Activated T-helper 2 cell treated with anti-CD3 and anti-CD28 coated beads, Interferon-gamma antibody, Interleukin-2, Interleukin-4, amounts not matched to agents 10 μg/mL and 5 μg/mL and 100 μg/mL, durations not matched to agents 14 hours and 24 hours and 36 hours (primary cell): ENCODE data around the gene CNTN1. TPM values are rescaled to one million over a fixed set of nuclear protein-coding genes. Genes with fewer than 3 reads are reported as not detected.

Experiments used
- DNase-seq: peaks from one replicate; pipeline ENCODE4 v3.0.0; 2021; ENCODE audit warnings: low spot score
- H3K27ac Mint-ChIP-seq: one replicate; pipeline ENCODE4 v1.8.0; 2021; ENCODE audit warnings: mixed read lengths
- H3K27me3 Mint-ChIP-seq: one replicate; pipeline ENCODE4 v1.8.0; 2021; ENCODE audit warnings: low read depth, mixed read lengths
- H3K36me3 Mint-ChIP-seq: one replicate; pipeline ENCODE4 v1.8.0; 2021; ENCODE audit warnings: low read depth, mixed read lengths
- H3K4me1 Mint-ChIP-seq: one replicate; pipeline ENCODE4 v1.8.0; 2021; ENCODE audit warnings: low read depth, mixed read lengths
- H3K4me3 Mint-ChIP-seq: one replicate; pipeline ENCODE4 v1.8.0; 2021; ENCODE audit warnings: low read depth, mild to moderate bottlenecking, moderate library complexity, mixed read lengths
- H3K9me3 Mint-ChIP-seq: one replicate; pipeline ENCODE4 v1.8.0; 2021; ENCODE audit warnings: mixed read lengths
- intact Hi-C: fragments of 100-400 bp; cut with micrococcal nuclease; formaldehyde crosslinking; loops from one replicate; pipeline ENCODE4 v1.15.1; 2023
- total RNA-seq: library from RNA; stranded (reverse); gene quantifications from 2 replicates; pipeline ENCODE4 v1.2.3, GENCODE V29; 2022

The CNTN1 gene
- total RNA-seq, 1 donor from 2014 or later, result not detected

- H3K4me3 Mint-ChIP-seq, result no peak overlapping the region
- no peaks in the 10 kb centered on the region for H3K36me3 Mint-ChIP-seq
- H3K9me3 Mint-ChIP-seq, result no peaks in the 10 kb centered on the region
- intact Hi-C loops, result no loop called here
- DNase-seq, result no peak
- no peak overlapping the region for H3K27ac Mint-ChIP-seq
- no peaks in the 10 kb centered on the region for H3K27me3 Mint-ChIP-seq
- no peaks in the 10 kb centered on the region for H3K4me1 Mint-ChIP-seq
Observed at GRCh38 chr12:40749863-40750262, 57.6 kb downstream of the CNTN1 start.

- no peak overlapping the region for H3K27ac Mint-ChIP-seq
- no peaks in the 10 kb centered on the region for H3K27me3 Mint-ChIP-seq
- no peak for DNase-seq
- H3K36me3 Mint-ChIP-seq, result no peaks in the 10 kb centered on the region
- intact Hi-C loops, result no loop called here
- H3K4me1 Mint-ChIP-seq, result no peaks in the 10 kb centered on the region
- no peak overlapping the region for H3K4me3 Mint-ChIP-seq
- no peaks in the 10 kb centered on the region for H3K9me3 Mint-ChIP-seq
Observed at GRCh38 chr12:40752011-40752410, 59.8 kb downstream of the CNTN1 start.

DNA sequence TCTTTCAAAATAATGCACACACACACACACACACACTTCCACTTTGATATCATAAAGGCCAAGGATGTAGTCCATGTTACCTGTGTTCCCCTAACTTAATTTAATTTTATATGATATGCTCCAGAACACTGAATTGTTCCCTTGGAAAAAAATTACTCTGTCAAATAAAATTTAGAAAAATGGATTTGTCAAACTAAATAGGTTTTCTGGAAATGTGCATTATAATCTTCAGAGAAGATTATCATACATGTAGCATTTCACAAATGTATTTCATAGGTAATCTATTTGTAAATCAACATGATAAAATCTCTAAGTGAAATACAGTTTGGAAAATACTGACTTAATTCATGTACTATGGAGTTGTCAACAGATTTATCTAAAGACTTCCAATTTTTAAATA, 68.6 kb downstream of the CNTN1 start:
- Mint-ChIP-seq H3K4me1 (no peaks in the 10 kb centered on the region), H3K27me3 (no peaks in the 10 kb centered on the region), H3K36me3 (no peaks in the 10 kb centered on the region), H3K9me3 (no peaks in the 10 kb centered on the region), H3K4me3 (no peak overlapping the region), H3K27ac (no peak overlapping the region)
- DNase-seq, result no peak
- intact Hi-C loops, result no loop called here

GRCh38 chr12:40762072-40762471, 69.8 kb downstream of the CNTN1 start:
- intact Hi-C loops, result no loop called here
- Mint-ChIP-seq H3K27me3 (no peaks in the 10 kb centered on the region), H3K4me1 (no peaks in the 10 kb centered on the region), H3K27ac (no peak overlapping the region), H3K4me3 (no peak overlapping the region), H3K9me3 (peaks cover 4% of the 10 kb centered on the region), H3K36me3 (no peaks in the 10 kb centered on the region)
- DNase-seq, result no peak

DNA sequence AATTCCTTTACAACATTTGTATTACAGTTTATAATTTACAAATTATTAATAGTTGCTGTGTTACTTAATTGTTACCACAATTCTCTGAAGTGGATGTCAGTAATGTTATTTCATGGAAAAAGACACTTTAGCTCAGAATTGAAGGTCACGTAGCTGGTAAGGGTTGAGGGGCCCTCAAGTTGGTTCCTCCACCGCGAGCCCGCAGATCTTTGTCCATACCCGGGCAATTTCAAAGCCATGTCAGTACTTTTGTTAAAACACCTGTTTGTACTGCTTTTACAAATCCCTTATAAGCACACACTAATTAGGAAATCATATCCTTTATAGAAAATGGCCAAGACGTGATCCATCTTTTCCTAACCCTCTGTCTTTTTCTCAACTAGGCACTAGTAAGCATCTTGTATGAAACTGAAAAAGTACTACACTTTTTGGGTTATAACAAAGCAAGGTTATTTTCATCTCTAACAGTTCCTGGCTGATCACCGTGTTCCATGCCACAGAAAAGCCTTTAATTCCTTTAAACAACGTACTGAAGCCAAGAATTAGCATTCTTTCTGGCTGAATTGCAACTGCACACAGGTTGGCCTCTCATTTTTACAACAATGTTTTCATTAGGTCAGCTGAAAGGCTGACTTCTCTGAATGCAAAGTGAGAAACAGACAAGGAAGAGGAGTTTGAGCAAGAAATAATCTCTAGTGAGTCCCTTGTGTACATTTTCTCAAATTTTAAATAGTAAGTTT, 76.1 kb downstream of the CNTN1 start:
- Mint-ChIP-seq H3K9me3 (peaks cover 4% of the 10 kb centered on the region), H3K27ac (no peak overlapping the region), H3K36me3 (no peaks in the 10 kb centered on the region), H3K4me3 (no peak overlapping the region), H3K27me3 (no peaks in the 10 kb centered on the region), H3K4me1 (no peaks in the 10 kb centered on the region)
- intact Hi-C loops, result no loop called here
- no peak for DNase-seq

GRCh38 chr12:40769846-40770245, 77.6 kb downstream of the CNTN1 start:
- intact Hi-C loops, result no loop called here
- Mint-ChIP-seq H3K4me3 (no peak overlapping the region), H3K9me3 (peaks cover 4% of the 10 kb centered on the region), H3K4me1 (no peaks in the 10 kb centered on the region), H3K27me3 (no peaks in the 10 kb centered on the region), H3K27ac (no peak overlapping the region), H3K36me3 (no peaks in the 10 kb centered on the region)
- DNase-seq, result no peak

- H3K36me3 Mint-ChIP-seq, result no peaks in the 10 kb centered on the region
- H3K27ac Mint-ChIP-seq, result no peak overlapping the region
- H3K27me3 Mint-ChIP-seq, result no peaks in the 10 kb centered on the region
- no peak for DNase-seq
- peaks cover 4% of the 10 kb centered on the region for H3K9me3 Mint-ChIP-seq
- no peak overlapping the region for H3K4me3 Mint-ChIP-seq
- intact Hi-C loops, result no loop called here
- H3K4me1 Mint-ChIP-seq, result no peaks in the 10 kb centered on the region
Observed at GRCh38 chr12:40770781-40771180, 78.5 kb downstream of the CNTN1 start.

- Mint-ChIP-seq H3K4me3 (no peak overlapping the region), H3K9me3 (no peaks in the 10 kb centered on the region), H3K27ac (no peak overlapping the region), H3K4me1 (no peaks in the 10 kb centered on the region), H3K36me3 (no peaks in the 10 kb centered on the region), H3K27me3 (no peaks in the 10 kb centered on the region)
- DNase-seq, result no peak
- intact Hi-C loops, result no loop called here
Observed at GRCh38 chr12:40775661-40776060, 83.4 kb downstream of the CNTN1 start.

DNA sequence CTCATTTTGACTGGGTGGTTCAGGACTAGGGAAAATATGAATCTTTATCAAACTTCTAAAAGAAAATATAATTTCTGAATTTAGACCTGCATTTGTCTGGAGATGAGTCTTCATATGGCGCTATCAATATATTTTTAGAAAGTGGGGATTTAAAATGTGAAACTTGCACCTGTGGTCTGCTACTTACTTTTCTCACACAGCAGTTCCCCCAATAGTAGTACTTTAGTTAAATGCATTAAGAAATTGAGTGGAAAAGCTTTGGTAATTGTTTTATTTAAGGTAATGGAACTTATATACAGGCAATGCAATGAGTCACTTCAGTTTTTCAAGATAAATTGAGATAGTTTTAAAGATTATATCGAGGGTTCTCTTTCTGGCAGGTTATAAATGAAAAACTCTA, 91.9 kb downstream of the CNTN1 start:
- DNase-seq, result no peak
- no peak overlapping the region for H3K4me3 Mint-ChIP-seq
- intact Hi-C loops, result no loop called here
- no peaks in the 10 kb centered on the region for H3K36me3 Mint-ChIP-seq
- peaks cover 11% of the 10 kb centered on the region for H3K9me3 Mint-ChIP-seq
- no peak overlapping the region for H3K27ac Mint-ChIP-seq
- no peaks in the 10 kb centered on the region for H3K27me3 Mint-ChIP-seq
- H3K4me1 Mint-ChIP-seq, result no peaks in the 10 kb centered on the region

DNA sequence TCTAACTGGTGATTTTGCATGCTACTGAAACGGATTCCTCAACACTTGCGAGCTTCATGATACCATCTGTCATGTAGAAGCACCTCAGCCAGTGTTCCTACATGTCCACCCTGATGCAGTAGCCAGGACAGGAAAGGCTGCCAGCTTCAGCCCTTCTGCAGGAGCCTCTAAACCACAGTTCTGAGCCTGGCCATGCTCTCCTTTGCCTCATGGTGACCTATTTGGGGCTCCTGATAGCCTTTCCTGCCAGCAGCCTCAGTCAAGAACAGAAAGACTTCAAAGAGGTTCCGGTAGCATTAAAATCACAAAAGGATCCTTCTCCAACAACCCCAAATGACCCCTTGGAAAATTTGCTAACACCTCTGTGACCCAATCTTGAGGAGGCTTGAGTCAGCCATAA, 96.0 kb downstream of the CNTN1 start:
- no peaks in the 10 kb centered on the region for H3K27me3 Mint-ChIP-seq
- DNase-seq, result no peak

DNA sequence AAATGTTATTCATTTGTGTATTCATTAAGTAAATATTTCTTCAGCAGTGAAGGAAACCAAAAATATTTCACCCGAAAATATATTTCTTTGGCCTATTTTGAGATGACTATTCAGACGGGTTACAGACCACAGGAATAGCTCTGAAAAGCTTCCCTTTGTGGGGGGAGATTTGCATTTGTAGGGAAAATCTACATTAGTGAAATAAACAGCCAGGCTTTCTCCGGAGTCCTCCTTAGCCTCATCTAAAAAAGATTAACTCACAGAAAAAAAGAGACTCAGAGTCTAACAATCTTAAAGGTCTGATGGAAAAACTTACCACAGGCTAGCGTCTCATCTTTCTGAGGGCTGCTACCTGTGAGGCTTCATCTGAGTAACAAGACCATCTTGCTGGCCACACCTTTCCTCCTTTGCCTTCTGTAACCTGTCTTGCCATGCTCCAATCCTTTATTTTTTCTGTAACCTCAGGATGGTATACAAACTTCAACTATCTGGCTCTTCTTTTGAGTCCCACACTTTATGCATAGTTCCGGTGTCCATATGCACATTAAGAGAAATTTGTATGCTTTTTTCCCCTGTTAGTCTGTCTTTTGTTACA, 100.7 kb downstream of the CNTN1 start:
- Mint-ChIP-seq H3K9me3 (no peaks in the 10 kb centered on the region), H3K4me1 (no peaks in the 10 kb centered on the region), H3K4me3 (no peak overlapping the region), H3K27me3 (no peaks in the 10 kb centered on the region), H3K36me3 (no peaks in the 10 kb centered on the region), H3K27ac (no peak overlapping the region)
- intact Hi-C loops, result no loop called here
- no peak for DNase-seq

More for the DNA sequence above, 96.0 kb downstream of the CNTN1 start:
- intact Hi-C loops, result no loop called here
- Mint-ChIP-seq H3K27ac (no peak overlapping the region), H3K9me3 (peaks cover 11% of the 10 kb centered on the region), H3K4me3 (no peak overlapping the region), H3K36me3 (no peaks in the 10 kb centered on the region), H3K4me1 (no peaks in the 10 kb centered on the region)

- Mint-ChIP-seq H3K36me3 (no peaks in the 10 kb centered on the region), H3K4me3 (no peak overlapping the region), H3K27ac (no peak overlapping the region), H3K27me3 (no peaks in the 10 kb centered on the region), H3K4me1 (no peaks in the 10 kb centered on the region), H3K9me3 (no peaks in the 10 kb centered on the region)
- intact Hi-C loops, result no loop called here
- DNase-seq, result no peak
Observed at GRCh38 chr12:40793471-40793870, 101.2 kb downstream of the CNTN1 start.

DNA sequence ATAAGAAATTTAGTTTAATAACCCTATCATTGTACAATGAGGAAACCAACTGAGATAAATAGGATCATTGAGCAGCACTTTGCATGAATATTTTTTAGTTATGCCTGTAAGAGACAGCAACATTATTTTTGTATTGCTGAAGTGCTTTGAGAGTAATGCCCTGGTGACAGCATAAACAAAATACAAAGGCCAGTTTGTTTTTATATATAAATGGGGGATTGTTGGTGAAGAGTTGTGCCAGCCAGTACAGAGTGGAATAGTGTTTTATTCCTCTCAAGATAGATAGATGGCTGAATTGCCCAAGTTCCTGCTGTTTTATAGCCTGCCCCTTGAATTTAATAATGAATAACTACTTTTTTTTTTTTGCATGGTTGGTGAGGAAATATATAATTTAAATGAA, 101.8 kb downstream of the CNTN1 start:
- no peak for DNase-seq
- Mint-ChIP-seq H3K9me3 (no peaks in the 10 kb centered on the region), H3K36me3 (no peaks in the 10 kb centered on the region), H3K27me3 (no peaks in the 10 kb centered on the region), H3K4me3 (no peak overlapping the region), H3K4me1 (no peaks in the 10 kb centered on the region), H3K27ac (no peak overlapping the region)
- intact Hi-C loops, result no loop called here
